ENCODE results near the gene MRPL43. TPM values are rescaled to one million over a fixed set of nuclear protein-coding genes. Genes with fewer than 3 reads are reported as not detected.

MRPL43 gene
- total and polyA plus RNA-seq, 9 of the 15 experiments (the other 6 are each of a cell fraction or from before 2014, with no cell fraction given), result 15.1 to 63.7 (median 37.2) TPM

- TF ChIP-seq LCOR (CRISPR knock-in tag; IDR thresholded peaks at IDR 0.05) (no peak), ZBTB9 (CRISPR knock-in tag; IDR thresholded peaks at IDR 0.05) (no peak), BHLHE40 (IDR thresholded peaks at IDR 0.05; ENCODE audit: low read length) (peak; percentile 67), RUNX1 (IDR thresholded peaks at IDR 0.05; ENCODE audit: low read depth) (no peak), FOXK2 (conservative IDR thresholded peaks at IDR 0.05 in 1 of 2, IDR thresholded peaks at IDR 0.05 in 1 of 2; ENCODE audit: low read depth in 2 of 2) (0 out of 4 replicates have a peak, but pooled peaks of 1 of the 2 experiments have one; percentile 36), ATF7 (IDR thresholded peaks at IDR 0.05) (peak; percentile 48; the same call in 1 of the 2 replicates), MTA1 (IDR thresholded peaks at IDR 0.05; ENCODE audit: borderline replicate concordance) (no peak), MBD2 (IDR thresholded peaks at IDR 0.05; ENCODE audit: borderline replicate concordance, low read depth) (no peak), MITF (IDR thresholded peaks at IDR 0.05) (no peak), ZKSCAN3 (CRISPR knock-in tag; IDR thresholded peaks at IDR 0.05) (no peak), ZNF134 (CRISPR knock-in tag; conservative IDR thresholded peaks at IDR 0.05) (no peak), ZNF707 (CRISPR knock-in tag; conservative IDR thresholded peaks at IDR 0.05) (no peak)
- TF ChIP-seq, protein P1, sequence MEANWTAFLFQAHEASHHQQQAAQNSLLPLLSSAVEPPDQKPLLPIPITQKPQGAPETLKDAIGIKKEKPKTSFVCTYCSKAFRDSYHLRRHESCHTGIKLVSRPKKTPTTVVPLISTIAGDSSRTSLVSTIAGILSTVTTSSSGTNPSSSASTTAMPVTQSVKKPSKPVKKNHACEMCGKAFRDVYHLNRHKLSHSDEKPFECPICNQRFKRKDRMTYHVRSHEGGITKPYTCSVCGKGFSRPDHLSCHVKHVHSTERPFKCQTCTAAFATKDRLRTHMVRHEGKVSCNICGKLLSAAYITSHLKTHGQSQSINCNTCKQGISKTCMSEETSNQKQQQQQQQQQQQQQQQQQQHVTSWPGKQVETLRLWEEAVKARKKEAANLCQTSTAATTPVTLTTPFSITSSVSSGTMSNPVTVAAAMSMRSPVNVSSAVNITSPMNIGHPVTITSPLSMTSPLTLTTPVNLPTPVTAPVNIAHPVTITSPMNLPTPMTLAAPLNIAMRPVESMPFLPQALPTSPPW (CRISPR knock-in tag; IDR thresholded peaks at IDR 0.05), result peak; percentile 79
- TF ChIP-seq, protein P2, sequence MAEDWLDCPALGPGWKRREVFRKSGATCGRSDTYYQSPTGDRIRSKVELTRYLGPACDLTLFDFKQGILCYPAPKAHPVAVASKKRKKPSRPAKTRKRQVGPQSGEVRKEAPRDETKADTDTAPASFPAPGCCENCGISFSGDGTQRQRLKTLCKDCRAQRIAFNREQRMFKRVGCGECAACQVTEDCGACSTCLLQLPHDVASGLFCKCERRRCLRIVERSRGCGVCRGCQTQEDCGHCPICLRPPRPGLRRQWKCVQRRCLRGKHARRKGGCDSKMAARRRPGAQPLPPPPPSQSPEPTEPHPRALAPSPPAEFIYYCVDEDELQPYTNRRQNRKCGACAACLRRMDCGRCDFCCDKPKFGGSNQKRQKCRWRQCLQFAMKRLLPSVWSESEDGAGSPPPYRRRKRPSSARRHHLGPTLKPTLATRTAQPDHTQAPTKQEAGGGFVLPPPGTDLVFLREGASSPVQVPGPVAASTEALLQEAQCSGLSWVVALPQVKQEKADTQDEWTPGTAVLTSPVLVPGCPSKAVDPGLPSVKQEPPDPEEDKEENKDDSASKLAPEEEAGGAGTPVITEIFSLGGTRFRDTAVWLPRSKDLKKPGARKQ (CRISPR knock-in tag; IDR thresholded peaks at IDR 0.05), result no peak
- TF ChIP-seq, protein P3, sequence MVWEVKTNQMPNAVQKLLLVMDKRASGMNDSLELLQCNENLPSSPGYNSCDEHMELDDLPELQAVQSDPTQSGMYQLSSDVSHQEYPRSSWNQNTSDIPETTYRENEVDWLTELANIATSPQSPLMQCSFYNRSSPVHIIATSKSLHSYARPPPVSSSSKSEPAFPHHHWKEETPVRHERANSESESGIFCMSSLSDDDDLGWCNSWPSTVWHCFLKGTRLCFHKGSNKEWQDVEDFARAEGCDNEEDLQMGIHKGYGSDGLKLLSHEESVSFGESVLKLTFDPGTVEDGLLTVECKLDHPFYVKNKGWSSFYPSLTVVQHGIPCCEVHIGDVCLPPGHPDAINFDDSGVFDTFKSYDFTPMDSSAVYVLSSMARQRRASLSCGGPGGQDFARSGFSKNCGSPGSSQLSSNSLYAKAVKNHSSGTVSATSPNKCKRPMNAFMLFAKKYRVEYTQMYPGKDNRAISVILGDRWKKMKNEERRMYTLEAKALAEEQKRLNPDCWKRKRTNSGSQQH (CRISPR knock-in tag; IDR thresholded peaks at IDR 0.05), result no peak
- TF ChIP-seq, protein P4, sequence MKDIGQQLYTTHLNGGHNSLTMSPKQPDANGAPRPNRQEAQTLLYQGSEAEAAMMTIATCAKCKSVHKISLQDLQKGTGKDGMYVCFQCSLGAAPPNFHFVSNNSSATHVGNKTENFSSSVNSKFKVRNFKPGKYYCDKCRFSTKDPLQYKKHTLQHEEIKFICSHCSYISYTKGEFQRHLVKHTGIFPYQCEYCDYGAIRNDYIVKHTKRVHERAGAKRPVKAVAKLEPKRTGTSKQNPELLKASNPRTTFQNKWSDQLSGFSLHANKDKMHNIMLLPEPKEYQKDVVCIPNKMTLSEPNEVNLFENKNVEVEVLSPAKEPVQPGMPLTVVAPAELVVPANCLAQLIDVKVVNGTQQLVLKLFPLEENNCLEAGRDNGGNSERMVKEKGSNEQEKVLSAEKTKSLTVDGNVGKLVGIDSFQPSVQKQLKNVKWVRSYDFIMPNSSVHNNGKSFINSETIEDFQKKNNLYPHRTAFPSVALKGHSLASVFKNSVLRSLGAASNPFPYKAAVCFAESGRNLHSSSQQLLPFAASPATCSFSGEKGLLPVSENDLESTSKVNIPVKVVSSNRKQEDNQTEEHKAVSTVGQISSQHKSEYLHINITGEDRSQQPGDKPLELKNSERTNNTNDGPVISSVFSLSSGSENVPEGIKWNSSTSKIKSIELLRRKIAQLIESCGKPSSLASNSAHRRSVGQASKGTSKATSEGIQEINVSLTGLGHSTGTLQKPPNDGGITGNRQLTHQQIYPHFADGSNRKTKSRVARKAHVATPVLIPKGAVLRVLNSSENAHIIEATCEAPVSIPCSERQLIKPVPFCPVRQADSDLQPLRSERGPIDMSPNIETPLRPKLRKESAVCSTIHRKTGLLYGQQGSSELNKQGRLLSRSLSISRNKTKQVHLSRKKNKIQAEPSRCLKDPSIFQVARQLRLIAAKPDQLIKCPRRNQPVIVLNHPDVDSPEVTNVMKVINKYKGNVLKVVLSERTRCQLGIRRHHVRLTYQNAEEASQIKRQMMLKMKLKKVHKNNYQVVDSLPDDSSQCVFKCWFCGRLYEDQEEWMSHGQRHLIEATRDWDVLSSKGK (CRISPR knock-in tag; IDR thresholded peaks at IDR 0.05), result no peak
Observed at GRCh38 chr10:101011517-101012423, 24.5 kb upstream of the MRPL43 start (continued).
